Adrenal gland (tissue), 12 donors: ENCODE results near the gene SLC38A11. TPM values are rescaled to one million over a fixed set of nuclear protein-coding genes. Genes with fewer than 3 reads are reported as not detected.

ENCODE experiments used
- DNase-seq, 7 donors: peaks; one replicate each; pipeline ENCODE4 v3.0.0-alpha.2; 2019 to 2020
- H3K27ac ChIP-seq, 5 donors: fragments of 200-600 bp; sonication (generic) in 4 of 5; 1 replicate in 3 of 5; 2 replicates in 2 of 5; pipeline versions ENCODE4 v1.5.1 to v1.8.0; 2016 to 2020; ENCODE audit warnings: mild to moderate bottlenecking in 1 of 5
- H3K27me3 ChIP-seq: fragments of 200-600 bp; 2 replicates; pipeline ENCODE4 v1.8.0; 2021
- H3K36me3 ChIP-seq, 2 donors: fragments of 200-600 bp; replicated peaks in 1 of 2; 1 replicate in 1 of 2; 2 replicates in 1 of 2; pipeline versions ENCODE4 v1.5.1 to v1.8.0; 2018 to 2022
- H3K4me1 ChIP-seq, 2 donors: fragments of 200-600 bp; replicated peaks in 1 of 2; 1 replicate in 1 of 2; 2 replicates in 1 of 2; pipeline versions ENCODE4 v1.5.1 to v1.8.0; 2018 to 2021
- H3K4me3 ChIP-seq, 4 donors: fragments of 200-600 bp; sonication (generic) in 3 of 4; one replicate each; pipeline ENCODE4 v1.5.1; 2016 to 2018
- H3K9me3 ChIP-seq, 3 donors: fragments of 200-600 bp; sonication (generic) in 1 of 3; replicated peaks in 1 of 3; 1 replicate in 2 of 3; 2 replicates in 1 of 3; pipeline versions ENCODE4 v1.5.1 to v1.8.0; 2016 to 2021
- POLR2A ChIP-seq, 2 donors: fragments of 450-650 bp; IDR thresholded peaks; one replicate each; pipeline ENCODE4 v1.6.1; 2017; ENCODE audit warnings: antibody characterized with exemption in 2 of 2, mild to moderate bottlenecking in 2 of 2, moderate library complexity in 1 of 2
- WGBS, 4 donors: extraction: QIAGEN DNeasy Blood & Tissue Kit in 2 of 4; methylation state at CpG; one replicate each; pipeline versions ENCODE4 v1.1.5 to v1.1.7; 2013 to 2017; 5-methylcytosine and 5-hydroxymethylcytosine counted together
- intact Hi-C, 2 donors: fragments of 100-400 bp; cut with DNase I; formaldehyde crosslinking; loops; one replicate each; pipeline versions ENCODE4 v1.14.1 to v1.15.0; 2022 to 2023
- polyA plus RNA-seq, 3 donors: library from polyadenylated mRNA; stranded (reverse); fragments of 200-250 nt in 2 of 3; fragments of 350-450 nt in 1 of 3; fragmentation: Illumina TruSeq in 1 of 3; extraction: RNeasy Lipid Tissue Mini Kit (QIAGEN cat#74804) in 1 of 3; gene quantifications; one replicate each; pipeline ENCODE4 v1.2.3, GENCODE V29; 2013 to 2014
- total RNA-seq, 9 donors: library from RNA; depleted of rRNA in 4 of 9; stranded (reverse); fragments of >200 nt in 4 of 9; fragments of 120-200 nt in 1 of 9; fragmentation: NEBNext Ultra II Directional in 1 of 9; extraction: Animal tissue kit (Norgen Biotek cat#: 25700) in 1 of 9; gene quantifications; one replicate each; pipeline versions ENCODE4 v1.1.0 to v1.2.4, GENCODE V29; 2013 to 2023
- TF ChIP-seq, protein P1 (sequence below), 6 experiments: fragments of 450-650 bp in 4 of 6; fragments of 200-600 bp in 2 of 6; sonication (generic) in 1 of 6; IDR thresholded peaks; 1 replicate in 5 of 6; 2 replicates in 1 of 6; pipeline versions ENCODE4 v1.5.1 to v1.8.0; 2016 to 2021; ENCODE audit warnings: antibody characterized with exemption in 6 of 6, mild to moderate bottlenecking in 2 of 6, moderate library complexity in 1 of 6
- donor health status: healthy with polysubstance abuse.
- donor health status: Bipolar disorder and iron deficiency.
- donor health status: DM: yes; HTN: yes; CAD: no.
- donor health status: DM: no; HTN: no; CAD: no.
- donor health status: DM: no; HTN: no; CAD: no.
- donor health status: DM: yes; HTN: yes; CAD: no.

Gene SLC38A11
- total and polyA plus RNA-seq, 12 donors = 0.39 to 36.9 (median 2.0) TPM; not detected in 2

DNA sequence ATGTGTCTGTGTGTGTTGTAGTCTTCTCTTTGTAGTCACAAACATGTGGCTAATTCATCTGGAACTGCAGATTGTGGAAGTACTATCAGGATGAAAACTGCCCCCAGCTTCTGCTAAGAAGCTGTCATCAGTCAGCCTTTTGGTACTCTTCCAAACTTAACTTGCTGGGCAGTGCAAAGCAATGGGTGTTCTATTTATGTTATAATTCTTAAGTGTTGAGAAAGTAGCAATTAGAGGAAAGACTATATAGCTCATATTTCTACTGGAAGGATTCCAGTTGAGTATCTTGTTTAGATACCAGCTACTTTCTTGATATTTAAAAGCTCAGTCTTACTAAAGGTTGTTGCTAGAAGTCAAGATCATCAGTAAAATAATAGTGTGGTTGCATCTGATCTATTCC, 52.1 kb downstream of the SLC38A11 start:
- no peak for TF ChIP-seq POLR2A (IDR thresholded peaks at IDR 0.05)
- TF ChIP-seq, protein P1, sequence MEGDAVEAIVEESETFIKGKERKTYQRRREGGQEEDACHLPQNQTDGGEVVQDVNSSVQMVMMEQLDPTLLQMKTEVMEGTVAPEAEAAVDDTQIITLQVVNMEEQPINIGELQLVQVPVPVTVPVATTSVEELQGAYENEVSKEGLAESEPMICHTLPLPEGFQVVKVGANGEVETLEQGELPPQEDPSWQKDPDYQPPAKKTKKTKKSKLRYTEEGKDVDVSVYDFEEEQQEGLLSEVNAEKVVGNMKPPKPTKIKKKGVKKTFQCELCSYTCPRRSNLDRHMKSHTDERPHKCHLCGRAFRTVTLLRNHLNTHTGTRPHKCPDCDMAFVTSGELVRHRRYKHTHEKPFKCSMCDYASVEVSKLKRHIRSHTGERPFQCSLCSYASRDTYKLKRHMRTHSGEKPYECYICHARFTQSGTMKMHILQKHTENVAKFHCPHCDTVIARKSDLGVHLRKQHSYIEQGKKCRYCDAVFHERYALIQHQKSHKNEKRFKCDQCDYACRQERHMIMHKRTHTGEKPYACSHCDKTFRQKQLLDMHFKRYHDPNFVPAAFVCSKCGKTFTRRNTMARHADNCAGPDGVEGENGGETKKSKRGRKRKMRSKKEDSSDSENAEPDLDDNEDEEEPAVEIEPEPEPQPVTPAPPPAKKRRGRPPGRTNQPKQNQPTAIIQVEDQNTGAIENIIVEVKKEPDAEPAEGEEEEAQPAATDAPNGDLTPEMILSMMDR (IDR thresholded peaks at IDR 0.05) = no peak
- H3K9me3 ChIP-seq = no peaks in the 10 kb centered on the region
- peaks cover 14 to 25% of the 10 kb centered on the region in 2 donors for H3K4me1 ChIP-seq
- H3K4me3 ChIP-seq = no peak overlapping the region
- no peaks in the 10 kb centered on the region for H3K27me3 ChIP-seq
- no peaks in the 10 kb centered on the region for H3K36me3 ChIP-seq
- intact Hi-C loops = no loop called here
- peak overlapping the region in 3 of 5 donors; percentile 12 to 49 (median 20) for H3K27ac ChIP-seq
- no peak for DNase-seq

DNA sequence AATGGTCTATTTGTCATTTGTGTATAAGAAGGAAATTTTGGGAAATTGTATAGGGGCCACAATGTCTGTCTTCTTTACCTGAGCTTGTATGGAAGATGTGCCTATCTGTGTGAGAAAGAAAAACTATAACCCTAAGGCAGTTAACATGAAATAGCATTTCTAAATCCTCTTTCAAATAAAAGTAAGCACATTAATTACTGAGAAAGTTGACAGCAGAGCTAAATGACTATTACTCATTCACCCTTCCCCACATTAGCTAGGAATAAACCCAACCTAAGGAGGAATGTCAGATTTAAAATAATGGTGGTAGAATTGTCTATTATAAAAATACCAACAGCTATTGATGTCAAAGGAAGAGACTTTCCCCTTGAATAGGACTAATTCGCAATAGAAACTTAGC, 56.2 kb downstream of the SLC38A11 start:
- 90 to 96% (median 93%) methylated on average over 1 of the region's 1 CpG for WGBS, 4 donors
- peaks cover 24 to 41% of the 10 kb centered on the region in 2 donors for H3K4me1 ChIP-seq
- no peak overlapping the region for H3K4me3 ChIP-seq
- no peaks in the 10 kb centered on the region for H3K9me3 ChIP-seq
- no peaks in the 10 kb centered on the region for H3K36me3 ChIP-seq
- no peak for DNase-seq
- intact Hi-C loops = no loop called here
- H3K27me3 ChIP-seq = no peaks in the 10 kb centered on the region
- H3K27ac ChIP-seq = peak overlapping the region; percentile 55 to 83 (median 79)
- TF ChIP-seq, protein P1 (IDR thresholded peaks at IDR 0.05) = no peak
- no peak for TF ChIP-seq POLR2A (IDR thresholded peaks at IDR 0.05)

DNA sequence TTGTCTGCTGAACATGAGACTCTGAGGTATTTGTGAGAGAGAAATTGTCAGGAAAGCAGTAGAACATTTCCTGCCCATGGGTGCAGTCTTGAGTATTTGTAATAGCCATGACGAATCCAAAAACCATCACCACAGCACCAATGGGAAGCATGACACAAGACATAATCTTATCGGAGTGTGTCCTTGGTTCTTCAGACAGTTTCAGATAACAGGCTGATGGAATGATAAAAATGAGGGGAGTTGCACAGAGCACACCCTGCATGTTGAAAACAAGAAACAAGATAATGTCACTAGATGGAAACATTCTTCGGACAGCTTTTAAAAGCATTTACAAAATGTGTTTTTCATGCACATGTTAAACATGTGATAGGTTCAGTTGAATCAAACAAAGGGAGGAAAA, 56.9 kb downstream of the SLC38A11 start:
- H3K4me3 ChIP-seq = no peak overlapping the region
- TF ChIP-seq, protein P1 (IDR thresholded peaks at IDR 0.05) = no peak
- peak in 1 of 2 donors; percentile 56 for TF ChIP-seq POLR2A (IDR thresholded peaks at IDR 0.05)
- no peaks in the 10 kb centered on the region for H3K27me3 ChIP-seq
- intact Hi-C loops = no loop called here
- peaks cover 20 to 34% of the 10 kb centered on the region in 2 donors for H3K4me1 ChIP-seq
- 22 to 32% (median 31%) methylated on average over 3 of the region's 3 CpGs for WGBS, 4 donors
- H3K9me3 ChIP-seq = no peaks in the 10 kb centered on the region
- H3K36me3 ChIP-seq = no peaks in the 10 kb centered on the region
- DNase-seq = peak; percentile 50 to 84 (median 73)
- H3K27ac ChIP-seq = peak overlapping the region; percentile 71 to 88 (median 83)

DNA sequence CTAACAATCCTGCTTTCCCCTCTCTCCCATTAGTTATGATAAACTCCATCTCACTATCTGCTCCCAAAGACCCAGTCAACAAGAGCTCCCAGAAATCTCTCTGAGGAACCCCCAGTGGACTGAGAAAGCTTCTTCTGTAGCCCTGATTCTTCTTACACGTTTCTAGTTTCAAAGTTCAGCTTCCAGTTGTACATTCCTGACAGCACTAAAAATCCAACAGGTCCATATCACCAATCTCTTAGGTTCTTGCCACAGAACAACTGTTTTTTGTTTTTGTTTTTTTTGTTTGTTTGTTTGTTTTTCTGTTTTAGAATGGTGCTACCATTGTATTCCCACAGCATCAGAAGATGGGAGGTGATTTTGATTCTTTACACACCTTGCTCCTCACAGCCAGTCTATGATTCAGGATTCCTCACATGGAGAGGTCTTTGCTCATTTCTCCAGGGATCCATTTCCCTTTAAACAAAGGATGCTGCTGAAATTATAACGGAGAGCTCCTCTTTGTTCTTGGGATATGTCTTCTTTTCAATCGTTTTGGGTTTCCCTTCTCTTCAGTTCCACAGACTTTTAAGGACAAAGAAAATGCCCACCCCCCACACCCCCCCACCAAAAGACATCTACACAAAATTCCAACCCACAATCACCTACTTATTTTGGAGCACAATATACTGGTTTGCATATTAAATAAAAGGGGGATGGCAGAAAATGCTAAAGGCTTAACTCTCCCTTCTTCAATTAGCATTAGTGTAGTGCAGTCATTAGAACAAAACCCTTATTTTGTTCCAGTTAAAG, 57.7 kb downstream of the SLC38A11 start:
- intact Hi-C loops = no loop called here
- Histone ChIP-seq H3K4me1 (peaks cover 15 to 29% of the 10 kb centered on the region in 2 donors), H3K36me3 (no peaks in the 10 kb centered on the region), H3K27me3 (no peaks in the 10 kb centered on the region), H3K4me3 (no peak overlapping the region), H3K27ac (peak overlapping the region; percentile 71 to 88 (median 83)), H3K9me3 (no peaks in the 10 kb centered on the region)
- no peak for DNase-seq
- WGBS, 4 donors = 59 to 81% (median 65%) methylated on average over 3 of the region's 3 CpGs
- TF ChIP-seq, protein P1 (IDR thresholded peaks at IDR 0.05) = no peak
- TF ChIP-seq POLR2A (IDR thresholded peaks at IDR 0.05) = no peak
